Measurements from ENCODE around the gene SEL1L3. TPM values are rescaled to one million over a fixed set of nuclear protein-coding genes. Genes with fewer than 3 reads are reported as not detected.
A peak's percentile ranks its signal among the peaks of the same experiment; 100 is the strongest.

The SEL1L3 gene
- total and polyA plus RNA-seq, 2 donors (not counting 1 experiment from before 2014, with no cell fraction given) = 120 to 280 TPM

GRCh38 chr4:25856756-25857155 lies 6.0 kb downstream of the SEL1L3 start:
- H3K4me1 Mint-ChIP-seq = peaks cover 93% of the 10 kb centered on the region
- TF ChIP-seq CTCF (IDR thresholded peaks at IDR 0.05) (no peak), EZH2 (IDR thresholded peaks at IDR 0.05; ENCODE audit: borderline replicate concordance, insufficient read depth, low read depth, low read length, poor library complexity, severe bottlenecking) (no peak)
- no peaks in the 10 kb centered on the region for H3K27me3 Mint-ChIP-seq
- H3K27ac ChIP-seq (ENCODE audit: low read length in 2 of 2) = peak overlapping the region; percentile 45 to 88
- no peaks in the 10 kb centered on the region for H3K9me3 ChIP-seq (ENCODE audit: control extremely low read depth in 1 of 3, control insufficient read depth in 2 of 3, insufficient read depth in 1 of 3, low read length in 2 of 3)
- no peak overlapping the region for H3K4me3 ChIP-seq (ENCODE audit: control extremely low read depth in 1 of 5, extremely low read depth in 1 of 5, insufficient read depth in 1 of 5, low read depth in 2 of 5, low read length in 4 of 5)
- H3K79me2 ChIP-seq (ENCODE audit: control insufficient read depth, insufficient read depth, low read length) = peaks cover 99% of the 10 kb centered on the region
- peaks cover 62% of the 10 kb centered on the region for H4K20me1 ChIP-seq (ENCODE audit: control insufficient read depth, insufficient read depth, low read length, poor library complexity, severe bottlenecking)
- DNase-seq (no peak), ATAC-seq (ENCODE audit: low read depth) (no peak)
- H3K4me2 ChIP-seq (replicated peaks; ENCODE audit: low read depth, low read length, poor library complexity, severe bottlenecking) = peak overlapping the region; percentile 25
- H2AFZ ChIP-seq (ENCODE audit: insufficient read depth, low read depth, low read length, poor library complexity, severe bottlenecking) = no peak overlapping the region
- no CpG with 5 or more reads among the region's 1 CpG for WGBS (ENCODE audit: insufficient coverage)
- H3K9me3 Mint-ChIP-seq (ENCODE audit: insufficient read depth) = no peaks in the 10 kb centered on the region
- peak overlapping the region; percentile 84 for H3K27ac Mint-ChIP-seq
- intact Hi-C loops (cut with micrococcal nuclease) = loop anchor here (5.0 kb wide), 1 partner anchor 131 kb away; no protein-coding TSS in a partner anchor
- POLR2A ChIA-PET = interaction anchor here (0.6 to 0.7 kb wide), 2 partner anchors 9 to 47 kb away, joined by 4 to 5 read pairs; no protein-coding TSS in a partner anchor
- peak overlapping the region; percentile 8 for H3K9ac ChIP-seq (ENCODE audit: low read length)
- no peaks in the 10 kb centered on the region for H3K27me3 ChIP-seq (replicated peaks in 1 of 4; ENCODE audit: control extremely low read depth in 1 of 4, control insufficient read depth in 3 of 4, insufficient read depth in 4 of 4, low read length in 3 of 4)
- CTCF ChIA-PET = interaction anchor here (0.7 to 4.2 kb wide), 6 partner anchors 15 to 137 kb away, joined by 3 to 29 read pairs (median 12); partner anchors contain the start of gene SMIM20
- H3K36me3 ChIP-seq (replicated peaks in 1 of 2; ENCODE audit: control extremely low read depth in 1 of 2, control insufficient read depth in 1 of 2, extremely low read depth in 1 of 2, insufficient read depth in 2 of 2, low read length in 1 of 2) = peaks cover 0 to 36% of the 10 kb centered on the region in 2 experiments
- peak overlapping the region; percentile 57 for H3K4me3 Mint-ChIP-seq
- peaks cover 91 to 92% of the 10 kb centered on the region in 2 donors for H3K4me1 ChIP-seq (ENCODE audit: control insufficient read depth in 2 of 2, insufficient read depth in 2 of 2, low read length in 2 of 2)

GRCh38 chr4:25852103-25852502 lies 10.7 kb downstream of the SEL1L3 start:
- Mint-ChIP-seq H3K27ac (peak overlapping the region; percentile 65), H3K9me3 (ENCODE audit: insufficient read depth) (no peaks in the 10 kb centered on the region), H3K27me3 (no peaks in the 10 kb centered on the region), H3K4me1 (peaks cover 88% of the 10 kb centered on the region), H3K4me3 (peak overlapping the region; percentile 24)
- no peak overlapping the region for H3K9ac ChIP-seq (ENCODE audit: low read length)
- WGBS (ENCODE audit: insufficient coverage) = 81% methylated on average over 3 of the region's 3 CpGs
- peaks cover 100% of the 10 kb centered on the region for H3K79me2 ChIP-seq (ENCODE audit: control insufficient read depth, insufficient read depth, low read length)
- DNase-seq (no peak), ATAC-seq (ENCODE audit: low read depth) (no peak)
- peaks cover 0 to 42% of the 10 kb centered on the region in 2 experiments for H3K36me3 ChIP-seq (replicated peaks in 1 of 2; ENCODE audit: control extremely low read depth in 1 of 2, control insufficient read depth in 1 of 2, extremely low read depth in 1 of 2, insufficient read depth in 2 of 2, low read length in 1 of 2)
- no peak overlapping the region for H3K4me3 ChIP-seq (ENCODE audit: control extremely low read depth in 1 of 5, extremely low read depth in 1 of 5, insufficient read depth in 1 of 5, low read depth in 2 of 5, low read length in 4 of 5)
- H4K20me1 ChIP-seq (ENCODE audit: control insufficient read depth, insufficient read depth, low read length, poor library complexity, severe bottlenecking) = peaks cover 86% of the 10 kb centered on the region
- H3K27me3 ChIP-seq (replicated peaks in 1 of 4; ENCODE audit: control extremely low read depth in 1 of 4, control insufficient read depth in 3 of 4, insufficient read depth in 4 of 4, low read length in 3 of 4) = no peaks in the 10 kb centered on the region
- peak overlapping the region; percentile 28 for H3K4me2 ChIP-seq (replicated peaks; ENCODE audit: low read depth, low read length, poor library complexity, severe bottlenecking)
- H3K27ac ChIP-seq (ENCODE audit: low read length in 2 of 2) = peak overlapping the region in 1 of 2 donors; percentile 88
- intact Hi-C loops (cut with micrococcal nuclease) = no loop called here
- CTCF ChIA-PET = interaction anchor here (0.7 kb wide), 1 partner anchor 475 kb away, joined by 4 read pairs; no protein-coding TSS in a partner anchor
- POLR2A ChIA-PET = no interaction called here
- H3K9me3 ChIP-seq (ENCODE audit: control extremely low read depth in 1 of 3, control insufficient read depth in 2 of 3, insufficient read depth in 1 of 3, low read length in 2 of 3) = no peaks in the 10 kb centered on the region
- H2AFZ ChIP-seq (ENCODE audit: insufficient read depth, low read depth, low read length, poor library complexity, severe bottlenecking) = no peak overlapping the region
- TF ChIP-seq EZH2 (IDR thresholded peaks at IDR 0.05; ENCODE audit: borderline replicate concordance, insufficient read depth, low read depth, low read length, poor library complexity, severe bottlenecking) (no peak), CTCF (IDR thresholded peaks at IDR 0.05) (no peak)
- H3K4me1 ChIP-seq (ENCODE audit: control insufficient read depth in 2 of 2, insufficient read depth in 2 of 2, low read length in 2 of 2) = peaks cover 63 to 77% of the 10 kb centered on the region in 2 donors
